SH-SY5Y (cell line): ENCODE data around the gene TNS1.

Source experiments
- GATA2 ChIP-seq: IDR thresholded peaks from 2 replicates; pipeline ENCODE4 v1.6.1; 2011; ENCODE audit warnings: mild to moderate bottlenecking, low read depth, low read length
- GATA3 ChIP-seq: IDR thresholded peaks from 2 replicates; pipeline ENCODE4 v1.6.1; 2011; ENCODE audit warnings: low read depth, mild to moderate bottlenecking, low read length, moderate library complexity

Gene TNS1

GRCh38 chr2:217798743-217799562, 203.8 kb downstream of the TNS1 start:
- TF ChIP-seq GATA3: no peak
- no peak for TF ChIP-seq GATA2

GRCh38 chr2:217798191-217798590, 204.6 kb downstream of the TNS1 start:
- TF ChIP-seq GATA3: no peak
- TF ChIP-seq GATA2: no peak

GRCh38 chr2:217797661-217798069, 205.1 kb downstream of the TNS1 start:
- no peak for TF ChIP-seq GATA3
- no peak for TF ChIP-seq GATA2

GRCh38 chr2:217797165-217797564, 205.6 kb downstream of the TNS1 start:
- no peak for TF ChIP-seq GATA3
- no peak for TF ChIP-seq GATA2

GRCh38 chr2:217795706-217796465, 206.9 kb downstream of the TNS1 start:
- TF ChIP-seq GATA3 (no peak), GATA2 (no peak)

GRCh38 chr2:217795067-217795466, 207.7 kb downstream of the TNS1 start:
- TF ChIP-seq GATA3 (no peak), GATA2 (no peak)

GRCh38 chr2:217794133-217794986, 208.4 kb downstream of the TNS1 start:
- TF ChIP-seq GATA2: no peak
- no peak for TF ChIP-seq GATA3

GRCh38 chr2:217793566-217794132, 209.1 kb downstream of the TNS1 start:
- TF ChIP-seq GATA3 (no peak), GATA2 (no peak)

- TF ChIP-seq GATA2: no peak
These were observed 209.9 kb downstream of the TNS1 start for GRCh38 chr2:217792626-217793527.

GRCh38 chr2:217791551-217791950, 211.2 kb downstream of the TNS1 start:
- TF ChIP-seq GATA2 (no peak), GATA3 (no peak)

GRCh38 chr2:217790681-217791392, 212.0 kb downstream of the TNS1 start:
- TF ChIP-seq GATA3 (no peak), GATA2 (no peak)

GRCh38 chr2:217790195-217790594, 212.6 kb downstream of the TNS1 start:
- TF ChIP-seq GATA3 (no peak), GATA2 (no peak)

GRCh38 chr2:217789736-217790181, 213.0 kb downstream of the TNS1 start:
- TF ChIP-seq GATA2 (no peak), GATA3 (no peak)
